RWPE2 (cell line): ENCODE results near the gene GAREM1.
A peak's percentile ranks its signal among the peaks of the same experiment; 100 is the strongest.

Experiments
- ATAC-seq: fragments of 200-7000 bp; cut with Tn5 transposase; 3 replicates; pipeline ENCODE4 v1.9.1; 2021; ENCODE audit warnings: low read depth
- DNase-seq: peaks from one replicate; pipeline ENCODE4 v3.0.0-alpha.2; 2020; ENCODE audit warnings: low spot score
- H3K27ac ChIP-seq: fragments of 450-650 bp; 2 replicates; pipeline ENCODE4 v1.5.1; 2017; ENCODE audit warnings: mild to moderate bottlenecking; ENCODE audit not compliant: poor library complexity, severe bottlenecking
- H3K27me3 ChIP-seq: fragments of 250-450 bp; sonication (Bioruptor Pico); 2 replicates; pipeline ENCODE4 v1.5.1; 2021; ENCODE audit warnings: mild to moderate bottlenecking, moderate library complexity; ENCODE audit not compliant: insufficient read depth, poor library complexity, severe bottlenecking
- H3K36me3 ChIP-seq: fragments of 250-450 bp; sonication (Bioruptor Pico); 2 replicates; pipeline ENCODE4 v1.5.1; 2020; ENCODE audit warnings: low read depth, mild to moderate bottlenecking, moderate library complexity
- H3K4me1 ChIP-seq: fragments of 250-450 bp; sonication (Bioruptor Pico); 2 replicates; pipeline ENCODE4 v1.5.1; 2021; ENCODE audit warnings: mild to moderate bottlenecking, moderate library complexity; ENCODE audit not compliant: insufficient read depth, poor library complexity, severe bottlenecking
- H3K4me3 ChIP-seq: fragments of 250-450 bp; sonication (Bioruptor Pico); 2 replicates; pipeline ENCODE4 v1.5.1; 2021; ENCODE audit warnings: mild to moderate bottlenecking, moderate library complexity; ENCODE audit not compliant: severe bottlenecking
- H3K9me3 ChIP-seq: fragments of 250-450 bp; sonication (Bioruptor Pico); 2 replicates; pipeline ENCODE4 v1.5.1; 2021; ENCODE audit warnings: mild to moderate bottlenecking, moderate library complexity; ENCODE audit not compliant: severe bottlenecking
- TF ChIP-seq, protein P1 (sequence below): fragments of 450-650 bp; IDR thresholded peaks from one replicate; pipeline ENCODE4 v1.5.1; 2017; ENCODE audit warnings: mild to moderate bottlenecking, moderate library complexity; ENCODE audit not compliant: poor library complexity, severe bottlenecking

GAREM1 gene

DNA sequence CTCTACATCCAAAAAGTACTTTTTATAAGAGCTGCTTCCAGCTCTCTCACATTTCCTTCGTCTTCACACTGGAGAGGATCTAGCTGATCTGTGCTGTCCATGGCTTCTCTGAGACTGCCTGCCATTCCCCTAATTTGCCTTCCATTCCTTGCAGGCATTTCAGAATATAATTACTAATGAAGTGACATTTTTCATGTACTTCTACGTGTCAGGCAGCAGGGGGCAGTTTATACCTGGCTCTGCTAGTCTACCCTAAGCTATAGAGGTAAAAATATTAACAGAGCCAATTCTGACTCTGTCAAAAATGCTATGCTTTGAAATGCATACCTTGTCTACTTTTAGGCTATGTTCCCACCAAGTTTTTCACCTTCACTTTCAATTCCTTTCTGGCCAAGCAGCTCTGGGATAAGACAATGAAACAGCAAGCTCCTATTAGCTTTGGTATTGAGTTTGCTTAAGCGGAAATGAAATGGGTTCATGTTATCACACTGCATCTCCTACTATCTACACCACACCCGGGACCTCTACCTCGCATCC, 198.9 kb downstream of the GAREM1 start:
- TF ChIP-seq, protein P1, sequence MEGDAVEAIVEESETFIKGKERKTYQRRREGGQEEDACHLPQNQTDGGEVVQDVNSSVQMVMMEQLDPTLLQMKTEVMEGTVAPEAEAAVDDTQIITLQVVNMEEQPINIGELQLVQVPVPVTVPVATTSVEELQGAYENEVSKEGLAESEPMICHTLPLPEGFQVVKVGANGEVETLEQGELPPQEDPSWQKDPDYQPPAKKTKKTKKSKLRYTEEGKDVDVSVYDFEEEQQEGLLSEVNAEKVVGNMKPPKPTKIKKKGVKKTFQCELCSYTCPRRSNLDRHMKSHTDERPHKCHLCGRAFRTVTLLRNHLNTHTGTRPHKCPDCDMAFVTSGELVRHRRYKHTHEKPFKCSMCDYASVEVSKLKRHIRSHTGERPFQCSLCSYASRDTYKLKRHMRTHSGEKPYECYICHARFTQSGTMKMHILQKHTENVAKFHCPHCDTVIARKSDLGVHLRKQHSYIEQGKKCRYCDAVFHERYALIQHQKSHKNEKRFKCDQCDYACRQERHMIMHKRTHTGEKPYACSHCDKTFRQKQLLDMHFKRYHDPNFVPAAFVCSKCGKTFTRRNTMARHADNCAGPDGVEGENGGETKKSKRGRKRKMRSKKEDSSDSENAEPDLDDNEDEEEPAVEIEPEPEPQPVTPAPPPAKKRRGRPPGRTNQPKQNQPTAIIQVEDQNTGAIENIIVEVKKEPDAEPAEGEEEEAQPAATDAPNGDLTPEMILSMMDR = peak; percentile 83
- H3K4me3 ChIP-seq = no peak overlapping the region
- no peaks in the 10 kb centered on the region for H3K36me3 ChIP-seq
- no peaks in the 10 kb centered on the region for H3K9me3 ChIP-seq
- peak; percentile 73 for ATAC-seq
- H3K27ac ChIP-seq = no peak overlapping the region
- no peaks in the 10 kb centered on the region for H3K4me1 ChIP-seq
- H3K27me3 ChIP-seq = no peaks in the 10 kb centered on the region
- DNase-seq = no peak

DNA sequence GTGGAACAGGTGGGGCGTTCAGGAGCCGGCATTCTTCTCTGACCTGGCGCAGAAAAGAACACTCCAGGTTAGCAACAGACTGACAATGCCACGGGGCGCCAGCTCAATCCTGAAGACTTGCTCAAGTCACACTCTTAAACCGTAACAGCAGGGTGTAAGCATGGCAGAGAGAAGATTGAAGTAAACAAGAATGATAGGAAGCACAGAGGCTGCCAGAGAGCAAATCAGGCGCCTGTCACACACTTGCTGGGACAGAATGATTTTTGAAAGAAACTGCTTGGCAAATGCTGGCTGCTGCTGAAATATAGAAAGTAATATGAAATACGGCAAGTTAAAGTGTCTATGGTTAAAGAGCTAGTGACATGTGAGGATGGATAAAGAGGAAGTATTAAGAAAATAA, 200.3 kb downstream of the GAREM1 start:
- H3K27me3 ChIP-seq = no peaks in the 10 kb centered on the region
- ATAC-seq (no peak), DNase-seq (no peak)
- H3K36me3 ChIP-seq = no peaks in the 10 kb centered on the region
- H3K9me3 ChIP-seq = no peaks in the 10 kb centered on the region
- H3K4me1 ChIP-seq = no peaks in the 10 kb centered on the region
- no peak overlapping the region for H3K4me3 ChIP-seq
- TF ChIP-seq, protein P1 = no peak
- no peak overlapping the region for H3K27ac ChIP-seq

DNA sequence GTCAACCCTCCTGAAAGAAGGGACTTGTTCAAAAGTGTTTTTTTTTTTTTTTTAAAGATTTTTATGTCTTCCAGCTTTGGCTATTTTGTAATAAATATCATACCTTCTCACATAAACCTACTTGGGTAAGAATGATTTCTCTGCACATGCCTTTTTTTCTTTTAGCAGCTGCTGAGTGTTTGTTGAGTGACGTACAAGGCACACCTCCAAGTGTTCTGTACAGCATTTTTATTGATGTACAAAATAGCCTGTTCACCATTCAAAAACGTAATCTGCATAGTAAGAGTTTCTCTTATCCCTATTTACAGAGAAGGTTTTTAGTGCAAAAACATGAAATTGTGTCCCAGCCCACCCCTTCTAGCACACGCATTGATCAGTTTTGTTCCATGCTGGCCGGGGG, 203.2 kb downstream of the GAREM1 start:
- H3K4me3 ChIP-seq = no peak overlapping the region
- TF ChIP-seq, protein P1 = no peak
- no peaks in the 10 kb centered on the region for H3K4me1 ChIP-seq
- no peaks in the 10 kb centered on the region for H3K9me3 ChIP-seq
- H3K27ac ChIP-seq = no peak overlapping the region
- DNase-seq = no peak
- no peak for ATAC-seq
- H3K36me3 ChIP-seq = no peaks in the 10 kb centered on the region
- H3K27me3 ChIP-seq = no peaks in the 10 kb centered on the region

DNA sequence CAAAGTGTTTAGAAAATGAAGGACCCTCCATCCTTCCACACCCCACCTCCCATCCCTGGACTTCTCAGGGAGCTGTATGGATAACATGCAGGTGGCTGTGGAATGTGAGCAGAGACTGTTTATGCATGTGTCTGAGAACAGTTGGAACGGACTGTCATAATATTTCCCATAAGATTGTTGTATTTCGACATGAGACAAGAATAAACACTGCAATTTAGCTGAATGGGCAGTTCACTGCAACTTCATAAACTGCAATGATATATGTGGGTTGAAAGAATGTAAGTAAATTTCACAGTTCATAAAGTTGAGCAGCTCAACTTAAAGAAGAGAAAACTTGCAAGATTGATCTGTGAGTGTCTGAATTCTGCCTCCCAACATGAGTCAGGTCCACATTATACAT, 206.3 kb downstream of the GAREM1 start:
- DNase-seq = no peak
- Histone ChIP-seq H3K36me3 (no peaks in the 10 kb centered on the region), H3K4me3 (no peak overlapping the region), H3K9me3 (no peaks in the 10 kb centered on the region), H3K27me3 (no peaks in the 10 kb centered on the region), H3K4me1 (no peaks in the 10 kb centered on the region), H3K27ac (no peak overlapping the region)
- TF ChIP-seq, protein P1 = no peak
- no peak for ATAC-seq

DNA sequence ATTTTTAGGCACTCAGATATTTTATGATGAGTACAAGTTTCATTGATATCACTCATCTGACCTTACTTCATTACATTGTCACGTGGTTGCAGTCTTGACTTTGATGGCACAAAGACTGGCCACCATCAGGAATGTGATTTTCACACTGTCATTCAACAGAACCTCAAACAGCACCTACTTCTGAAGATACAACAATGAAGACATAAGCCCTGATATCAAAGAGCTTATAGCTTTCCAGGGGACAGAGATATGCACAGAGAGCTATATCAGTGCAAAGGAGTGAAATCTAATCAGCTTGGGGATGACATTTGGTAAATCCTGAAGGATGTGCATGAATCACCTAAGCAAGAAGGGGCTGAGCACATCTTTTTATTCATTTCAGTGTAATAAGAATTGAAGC, 208.6 kb downstream of the GAREM1 start:
- ATAC-seq = no peak

More for the DNA sequence above, 208.6 kb downstream of the GAREM1 start:
- no peaks in the 10 kb centered on the region for H3K36me3 ChIP-seq
- DNase-seq = no peak
- H3K4me1 ChIP-seq = no peaks in the 10 kb centered on the region
- no peak overlapping the region for H3K27ac ChIP-seq
- no peaks in the 10 kb centered on the region for H3K27me3 ChIP-seq
- TF ChIP-seq, protein P1 = no peak
- no peak overlapping the region for H3K4me3 ChIP-seq
- no peaks in the 10 kb centered on the region for H3K9me3 ChIP-seq
